Heart left ventricle (tissue), 13 donors: ENCODE data around the gene MAP3K4.
A peak's percentile ranks its signal among the peaks of the same experiment; 100 is the strongest.

Experiments
- POLR2A ChIP-seq, 2 donors: fragments of 450-650 bp; IDR thresholded peaks; one replicate each; pipeline ENCODE4 v1.6.1; 2017; ENCODE audit warnings: antibody characterized with exemption in 2 of 2, mild to moderate bottlenecking in 2 of 2, moderate library complexity in 2 of 2
- TF ChIP-seq, protein P1 (sequence below), 12 donors: fragments of 200-600 bp; sonication (generic) in 4 of 12; IDR thresholded peaks; one replicate each; pipeline versions ENCODE4 v1.5.0 to v1.8.0; 2018 to 2022; ENCODE audit warnings: antibody characterized with exemption in 12 of 12, mild to moderate bottlenecking in 5 of 12
- donor health status: ischemic (EF 13 %, LVEDD 7.1; RV severe dilation, severe dysfunction).
- donor health status: DM: no; HTN: yes; CAD: no.
- donor health status: DM: no; HTN: no; CAD: no.
- donor health status: ischemic (EF 25% LVEDD 6.9; RV normal size, moderate dysfunction).
- donor health status: ischemic (EF 25% LVEDD 5.7; RV mildly dilated, moderate dysfunction).
- donor health status: ischemic (EF 35%, LVEDD 5.7; RV mildly dilated, moderate dysfunction).
- donor health status: nonischemic (EF 11% LVEDD 7.7; RV severe dilation, severe dysfunction).
- donor health status: DM: yes; HTN: yes; CAD: no.
- donor health status: PGD.
- donor health status: ischemic (EF 29% LVEDD 5.4; RV normal size, mild dysfunction).
- donor health status: nonischemic (EF 23%, LVEDD 6.1; RV moderate dilation, normal function).

DNA sequence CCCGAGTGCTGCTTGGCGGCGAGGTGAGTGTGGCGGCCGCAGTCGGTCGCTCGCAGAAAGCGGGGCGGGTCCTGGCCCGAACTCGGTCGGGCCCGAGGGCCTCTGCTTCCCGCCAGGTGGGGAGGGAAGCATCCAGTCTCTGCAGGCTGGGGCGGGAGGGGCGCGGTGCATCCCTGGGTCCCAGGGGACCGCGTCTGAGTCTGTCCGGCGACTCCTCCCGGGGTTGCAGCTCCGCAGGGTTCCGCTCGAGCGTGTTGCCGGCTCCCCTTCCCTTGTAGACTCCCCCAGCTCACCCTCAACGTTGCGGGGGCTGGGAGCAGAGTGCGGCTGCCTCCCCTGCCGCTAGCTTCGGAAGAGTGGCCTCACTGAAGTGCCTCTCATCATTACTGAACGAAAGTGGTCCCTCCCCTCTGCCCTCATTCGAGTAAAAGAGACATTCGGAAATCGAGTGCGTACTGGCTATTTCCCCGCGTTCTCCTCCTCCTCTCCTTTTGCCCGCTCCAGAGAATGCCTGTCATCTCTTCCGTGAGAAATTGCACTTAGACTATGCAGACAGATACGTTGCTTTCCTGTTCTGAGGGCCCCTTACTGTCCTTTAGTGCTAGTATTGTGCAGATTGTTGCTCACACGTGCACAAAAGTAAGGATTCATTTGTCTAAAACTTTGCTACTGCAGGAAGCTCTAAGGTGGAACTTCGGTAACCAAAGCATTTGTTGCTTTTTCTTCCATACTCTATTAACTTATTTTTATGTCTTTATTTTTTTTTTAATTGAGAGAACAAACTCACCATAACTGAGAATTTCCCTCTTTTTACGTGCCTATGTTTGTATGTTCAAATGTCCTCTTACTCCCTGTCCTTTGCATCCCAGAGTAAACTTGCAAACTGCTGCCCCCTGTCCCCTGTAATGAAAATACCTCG lies 751 bp downstream of the MAP3K4 start:
- TF ChIP-seq, protein P1, sequence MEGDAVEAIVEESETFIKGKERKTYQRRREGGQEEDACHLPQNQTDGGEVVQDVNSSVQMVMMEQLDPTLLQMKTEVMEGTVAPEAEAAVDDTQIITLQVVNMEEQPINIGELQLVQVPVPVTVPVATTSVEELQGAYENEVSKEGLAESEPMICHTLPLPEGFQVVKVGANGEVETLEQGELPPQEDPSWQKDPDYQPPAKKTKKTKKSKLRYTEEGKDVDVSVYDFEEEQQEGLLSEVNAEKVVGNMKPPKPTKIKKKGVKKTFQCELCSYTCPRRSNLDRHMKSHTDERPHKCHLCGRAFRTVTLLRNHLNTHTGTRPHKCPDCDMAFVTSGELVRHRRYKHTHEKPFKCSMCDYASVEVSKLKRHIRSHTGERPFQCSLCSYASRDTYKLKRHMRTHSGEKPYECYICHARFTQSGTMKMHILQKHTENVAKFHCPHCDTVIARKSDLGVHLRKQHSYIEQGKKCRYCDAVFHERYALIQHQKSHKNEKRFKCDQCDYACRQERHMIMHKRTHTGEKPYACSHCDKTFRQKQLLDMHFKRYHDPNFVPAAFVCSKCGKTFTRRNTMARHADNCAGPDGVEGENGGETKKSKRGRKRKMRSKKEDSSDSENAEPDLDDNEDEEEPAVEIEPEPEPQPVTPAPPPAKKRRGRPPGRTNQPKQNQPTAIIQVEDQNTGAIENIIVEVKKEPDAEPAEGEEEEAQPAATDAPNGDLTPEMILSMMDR (IDR thresholded peaks at IDR 0.05): peak; percentile 31 to 75 (median 56)
- TF ChIP-seq POLR2A (IDR thresholded peaks at IDR 0.05): no peak
